Adrenal gland (tissue), 12 donors: ENCODE measurements around the gene C19orf38. TPM values are rescaled to one million over a fixed set of nuclear protein-coding genes. Genes with fewer than 3 reads are reported as not detected.

Experiments
- DNase-seq, 7 donors: peaks; one replicate each; pipeline ENCODE4 v3.0.0-alpha.2; 2019 to 2020
- H3K27ac ChIP-seq, 5 donors: fragments of 200-600 bp; sonication (generic) in 4 of 5; 1 replicate in 3 of 5; 2 replicates in 2 of 5; pipeline versions ENCODE4 v1.5.1 to v1.8.0; 2016 to 2020; ENCODE audit warnings: mild to moderate bottlenecking in 1 of 5
- H3K27me3 ChIP-seq: fragments of 200-600 bp; 2 replicates; pipeline ENCODE4 v1.8.0; 2021
- H3K36me3 ChIP-seq, 2 donors: fragments of 200-600 bp; replicated peaks in 1 of 2; 1 replicate in 1 of 2; 2 replicates in 1 of 2; pipeline versions ENCODE4 v1.5.1 to v1.8.0; 2018 to 2022
- H3K4me1 ChIP-seq, 2 donors: fragments of 200-600 bp; replicated peaks in 1 of 2; 1 replicate in 1 of 2; 2 replicates in 1 of 2; pipeline versions ENCODE4 v1.5.1 to v1.8.0; 2018 to 2021
- H3K4me3 ChIP-seq, 4 donors: fragments of 200-600 bp; sonication (generic) in 3 of 4; one replicate each; pipeline ENCODE4 v1.5.1; 2016 to 2018
- H3K9me3 ChIP-seq, 3 donors: fragments of 200-600 bp; sonication (generic) in 1 of 3; replicated peaks in 1 of 3; 1 replicate in 2 of 3; 2 replicates in 1 of 3; pipeline versions ENCODE4 v1.5.1 to v1.8.0; 2016 to 2021
- POLR2A ChIP-seq, 2 donors: fragments of 450-650 bp; IDR thresholded peaks; one replicate each; pipeline ENCODE4 v1.6.1; 2017; ENCODE audit warnings: antibody characterized with exemption in 2 of 2, mild to moderate bottlenecking in 2 of 2, moderate library complexity in 1 of 2
- WGBS, 4 donors: extraction: QIAGEN DNeasy Blood & Tissue Kit in 2 of 4; methylation state at CpG; one replicate each; pipeline versions ENCODE4 v1.1.5 to v1.1.7; 2013 to 2017; 5-methylcytosine and 5-hydroxymethylcytosine counted together
- intact Hi-C, 2 donors: fragments of 100-400 bp; cut with DNase I; formaldehyde crosslinking; loops; one replicate each; pipeline versions ENCODE4 v1.14.1 to v1.15.0; 2022 to 2023
- polyA plus RNA-seq, 3 donors: library from polyadenylated mRNA; stranded (reverse); fragments of 200-250 nt in 2 of 3; fragments of 350-450 nt in 1 of 3; fragmentation: Illumina TruSeq in 1 of 3; extraction: RNeasy Lipid Tissue Mini Kit (QIAGEN cat#74804) in 1 of 3; gene quantifications; one replicate each; pipeline ENCODE4 v1.2.3, GENCODE V29; 2013 to 2014
- total RNA-seq, 9 donors: library from RNA; depleted of rRNA in 4 of 9; stranded (reverse); fragments of >200 nt in 4 of 9; fragments of 120-200 nt in 1 of 9; fragmentation: NEBNext Ultra II Directional in 1 of 9; extraction: Animal tissue kit (Norgen Biotek cat#: 25700) in 1 of 9; gene quantifications; one replicate each; pipeline versions ENCODE4 v1.1.0 to v1.2.4, GENCODE V29; 2013 to 2023
- TF ChIP-seq, protein P1 (sequence below), 6 experiments: fragments of 450-650 bp in 4 of 6; fragments of 200-600 bp in 2 of 6; sonication (generic) in 1 of 6; IDR thresholded peaks; 1 replicate in 5 of 6; 2 replicates in 1 of 6; pipeline versions ENCODE4 v1.5.1 to v1.8.0; 2016 to 2021; ENCODE audit warnings: antibody characterized with exemption in 6 of 6, mild to moderate bottlenecking in 2 of 6, moderate library complexity in 1 of 6
- donor health status: healthy with polysubstance abuse.
- donor health status: Bipolar disorder and iron deficiency.
- donor health status: DM: yes; HTN: yes; CAD: no.
- donor health status: DM: no; HTN: no; CAD: no.
- donor health status: DM: no; HTN: no; CAD: no.
- donor health status: DM: yes; HTN: yes; CAD: no.

The C19orf38 gene
- total and polyA plus RNA-seq, 12 donors = 0.30 to 5.6 (median 1.9) TPM

DNA sequence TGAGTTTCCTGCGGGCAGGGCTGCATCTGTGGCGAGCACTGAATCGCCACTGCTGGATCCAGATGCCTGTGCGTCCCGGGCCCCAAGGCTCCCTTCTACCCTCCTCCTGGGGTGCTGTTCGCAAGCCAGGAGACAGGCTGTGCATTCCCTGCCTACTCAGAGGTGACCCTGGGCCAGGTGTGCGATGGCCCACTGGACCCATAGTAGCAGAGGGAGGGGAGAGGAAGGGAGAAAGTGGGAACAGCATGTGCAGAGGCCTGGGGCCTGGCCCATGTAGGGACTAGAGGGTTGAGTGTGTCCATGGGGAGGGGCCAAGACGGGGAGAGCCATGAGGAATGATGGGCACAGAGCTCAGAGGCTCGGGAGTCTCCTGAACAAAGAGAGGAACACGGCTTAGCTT, 50.4 kb downstream of the C19orf38 start:
- WGBS, 4 donors = 64 to 83% (median 74%) methylated on average over 4 to 10 of the region's 10 CpGs
- intact Hi-C loops = no loop called here
- Histone ChIP-seq H3K4me3 (no peak overlapping the region), H3K27me3 (no peaks in the 10 kb centered on the region), H3K27ac (no peak overlapping the region), H3K36me3 (no peaks in the 10 kb centered on the region), H3K4me1 (peaks cover 12 to 24% of the 10 kb centered on the region in 2 donors), H3K9me3 (no peaks in the 10 kb centered on the region)
- DNase-seq = no peak
- no peak for TF ChIP-seq POLR2A (IDR thresholded peaks at IDR 0.05)
- TF ChIP-seq, protein P1, sequence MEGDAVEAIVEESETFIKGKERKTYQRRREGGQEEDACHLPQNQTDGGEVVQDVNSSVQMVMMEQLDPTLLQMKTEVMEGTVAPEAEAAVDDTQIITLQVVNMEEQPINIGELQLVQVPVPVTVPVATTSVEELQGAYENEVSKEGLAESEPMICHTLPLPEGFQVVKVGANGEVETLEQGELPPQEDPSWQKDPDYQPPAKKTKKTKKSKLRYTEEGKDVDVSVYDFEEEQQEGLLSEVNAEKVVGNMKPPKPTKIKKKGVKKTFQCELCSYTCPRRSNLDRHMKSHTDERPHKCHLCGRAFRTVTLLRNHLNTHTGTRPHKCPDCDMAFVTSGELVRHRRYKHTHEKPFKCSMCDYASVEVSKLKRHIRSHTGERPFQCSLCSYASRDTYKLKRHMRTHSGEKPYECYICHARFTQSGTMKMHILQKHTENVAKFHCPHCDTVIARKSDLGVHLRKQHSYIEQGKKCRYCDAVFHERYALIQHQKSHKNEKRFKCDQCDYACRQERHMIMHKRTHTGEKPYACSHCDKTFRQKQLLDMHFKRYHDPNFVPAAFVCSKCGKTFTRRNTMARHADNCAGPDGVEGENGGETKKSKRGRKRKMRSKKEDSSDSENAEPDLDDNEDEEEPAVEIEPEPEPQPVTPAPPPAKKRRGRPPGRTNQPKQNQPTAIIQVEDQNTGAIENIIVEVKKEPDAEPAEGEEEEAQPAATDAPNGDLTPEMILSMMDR (IDR thresholded peaks at IDR 0.05) = no peak

DNA sequence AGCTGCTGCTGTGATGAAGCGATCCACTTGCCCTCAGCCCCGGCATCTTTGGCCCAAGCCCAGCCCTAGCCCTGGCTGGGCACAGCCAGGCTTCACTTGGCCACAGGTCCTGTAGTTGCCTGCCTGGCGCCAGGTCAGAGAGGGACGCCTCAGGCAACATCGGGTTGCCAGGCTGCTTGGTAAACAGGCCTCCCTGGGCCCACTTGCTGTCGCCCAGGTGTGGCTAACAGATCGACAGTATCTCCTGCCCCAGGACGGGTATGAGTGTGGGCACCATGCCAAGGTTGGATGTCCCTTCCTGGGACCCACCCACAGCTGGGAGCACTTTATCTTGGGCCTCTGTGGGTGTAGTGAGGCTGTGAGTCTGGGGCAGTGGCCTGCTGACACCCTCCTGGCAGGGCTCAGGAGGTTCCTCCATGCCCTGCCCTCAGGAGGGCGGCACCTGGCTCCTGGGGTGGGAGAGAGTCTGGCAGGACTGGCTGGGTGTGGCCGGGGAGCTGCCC, 51.0 kb downstream of the C19orf38 start:
- intact Hi-C loops = no loop called here
- WGBS, 4 donors = 47 to 69% (median 51%) methylated on average over 3 to 10 of the region's 10 CpGs
- Histone ChIP-seq H3K36me3 (no peaks in the 10 kb centered on the region), H3K4me3 (no peak overlapping the region), H3K9me3 (no peaks in the 10 kb centered on the region), H3K27ac (peak overlapping the region in 1 of 5 donors; percentile 11), H3K4me1 (peaks cover 12 to 24% of the 10 kb centered on the region in 2 donors), H3K27me3 (no peaks in the 10 kb centered on the region)
- TF ChIP-seq, protein P1 (IDR thresholded peaks at IDR 0.05) = no peak
- TF ChIP-seq POLR2A (IDR thresholded peaks at IDR 0.05) = no peak
- peak; percentile 48 to 80 (median 77) for DNase-seq

DNA sequence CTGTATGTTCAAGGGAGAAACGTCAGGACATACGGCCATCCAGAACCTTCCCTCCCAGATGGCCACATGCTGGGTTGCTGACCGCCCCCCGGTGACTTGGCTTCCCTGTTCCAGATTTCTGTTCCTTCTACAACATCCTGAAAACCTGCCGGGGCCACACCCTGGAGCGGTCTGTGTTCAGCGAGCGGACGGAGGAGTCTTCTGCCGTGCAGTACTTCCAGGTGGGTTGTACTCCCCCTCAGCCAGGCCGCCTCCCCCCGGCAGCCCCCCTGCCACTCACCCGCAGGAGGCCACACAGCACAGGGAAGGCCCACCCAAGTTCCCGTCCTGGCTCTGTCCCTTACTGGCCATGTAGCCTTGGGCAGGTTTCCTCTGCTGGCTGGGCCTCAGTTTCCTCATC, 59.7 kb downstream of the C19orf38 start:
- TF ChIP-seq, protein P1 (IDR thresholded peaks at IDR 0.05) = no peak
- TF ChIP-seq POLR2A (IDR thresholded peaks at IDR 0.05) = no peak
- Histone ChIP-seq H3K27ac (no peak overlapping the region), H3K27me3 (no peaks in the 10 kb centered on the region), H3K36me3 (peaks cover 0 to 44% of the 10 kb centered on the region in 2 donors), H3K4me1 (no peaks in the 10 kb centered on the region), H3K4me3 (no peak overlapping the region), H3K9me3 (no peaks in the 10 kb centered on the region)
- WGBS, 4 donors = 84 to 95% (median 86%) methylated on average over 8 to 14 of the region's 14 CpGs
- no peak for DNase-seq
- intact Hi-C loops = no loop called here

DNA sequence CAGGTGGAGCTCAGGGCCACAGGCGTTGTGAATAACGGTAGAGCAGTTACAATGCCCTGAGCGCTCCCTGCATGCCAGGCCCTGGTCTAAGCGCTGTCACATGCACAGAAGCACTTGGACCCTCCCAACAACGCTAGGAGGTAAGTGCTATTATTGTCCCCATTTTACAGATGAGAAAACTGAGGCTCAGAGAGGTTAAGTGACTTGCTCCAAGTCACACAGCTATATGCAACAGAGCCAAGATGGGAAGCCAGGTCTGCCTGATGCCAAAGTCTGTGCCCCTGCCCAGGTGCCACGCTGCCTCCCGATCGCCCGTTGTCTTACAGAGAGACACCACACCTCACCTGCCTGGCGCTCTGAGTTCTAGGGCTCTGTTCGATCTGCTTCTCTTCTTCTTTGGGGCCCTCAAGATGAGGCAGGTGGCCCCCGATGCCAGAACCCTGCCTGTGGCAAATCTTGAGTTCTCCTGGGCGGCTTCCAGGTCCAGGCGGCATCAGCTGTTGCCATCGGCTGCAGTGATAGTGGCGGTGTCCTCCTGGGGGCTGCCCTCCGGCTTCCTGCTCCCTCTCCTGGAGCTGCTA, 60.3 kb downstream of the C19orf38 start:
- no peaks in the 10 kb centered on the region for H3K4me1 ChIP-seq
- intact Hi-C loops = no loop called here
- 92 to 95% (median 95%) methylated on average over 9 to 17 of the region's 17 CpGs for WGBS, 4 donors

More for the DNA sequence above, 60.3 kb downstream of the C19orf38 start:
- Histone ChIP-seq H3K27me3 (no peaks in the 10 kb centered on the region), H3K9me3 (no peaks in the 10 kb centered on the region), H3K27ac (no peak overlapping the region), H3K4me3 (no peak overlapping the region), H3K36me3 (peaks cover 0 to 45% of the 10 kb centered on the region in 2 donors)
- TF ChIP-seq, protein P1 (IDR thresholded peaks at IDR 0.05) = no peak
- TF ChIP-seq POLR2A (IDR thresholded peaks at IDR 0.05) = no peak
- no peak for DNase-seq
